GM10248 (cell line): Measurements from ENCODE around the gene TNS1.

ENCODE experiments used
- CTCF ChIA-PET: fragments of 300-600 bp; sonication (Branson Sonifier 250); formaldehyde crosslinking; extraction: SDS; loops from one replicate; lab custom pipeline; 2021; ENCODE audit warnings: antibody characterized with exemption; lab: Yijun Ruan, JAX
- POLR2A ChIA-PET: fragments of 350-650 bp; sonication (Branson Sonifier 250); formaldehyde crosslinking; extraction: SDS; loops from one replicate; lab custom pipeline; 2020; ENCODE audit warnings: antibody characterized with exemption; lab: Yijun Ruan, JAX
- DNase-seq: peaks from one replicate; pipeline ENCODE4 v3.0.0; 2012; ENCODE audit errors: extremely low spot score
- CTCF ChIP-seq: IDR thresholded peaks from 2 replicates; pipeline ENCODE4 v1.5.1; 2012; ENCODE audit warnings: mild to moderate bottlenecking, low read depth; ENCODE audit errors: extremely low read depth, missing control alignments, control extremely low read depth

Gene TNS1

GRCh38 chr2:218027426-218028188, 24.8 kb upstream of the TNS1 start:
- ChIA-PET POLR2A (no interaction called here), CTCF (interaction anchor here (0.8 to 1.9 kb wide), 3 partner anchors 19 to 47 kb away, joined by 3 to 4 read pairs (median 3); no protein-coding TSS in a partner anchor)
- DNase-seq: peak; percentile 14
- TF ChIP-seq CTCF: no peak

DNA sequence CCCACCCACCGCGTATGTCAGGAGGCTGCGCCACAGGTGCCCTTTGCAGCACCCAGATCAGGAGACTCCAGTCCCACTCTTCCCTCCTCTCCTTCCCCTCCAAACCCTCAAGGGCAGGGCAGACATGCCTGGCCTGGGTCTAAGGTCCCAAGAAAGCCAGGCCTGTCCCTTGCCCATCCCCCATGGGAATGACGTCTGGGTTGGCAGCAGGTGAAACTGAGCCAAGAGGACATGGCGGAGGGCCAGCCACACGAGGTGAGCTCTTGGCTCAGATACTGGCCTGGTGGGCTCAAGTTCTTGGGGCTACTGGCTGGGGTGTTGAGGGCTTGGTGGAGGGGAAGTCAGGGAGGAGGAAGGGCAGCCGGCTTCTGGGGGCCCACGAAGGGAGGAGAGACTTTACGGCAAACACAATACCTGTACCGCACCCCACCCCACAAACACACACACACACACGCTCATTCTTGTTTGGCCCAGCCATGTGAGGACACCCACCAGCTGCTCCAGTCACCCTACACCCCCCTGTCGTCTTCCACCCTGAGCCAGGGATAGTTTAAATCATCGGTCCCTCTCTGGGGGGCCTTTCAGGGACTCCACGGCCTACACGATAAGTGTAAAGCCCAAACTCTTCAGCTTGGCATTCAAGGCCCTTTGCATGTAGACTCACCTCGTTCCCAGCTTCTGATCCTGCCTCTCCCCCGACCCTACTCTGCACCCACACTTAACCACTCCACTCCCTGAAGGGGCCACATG, 24.1 kb upstream of the TNS1 start:
- DNase-seq: no peak
- CTCF ChIA-PET: interaction anchor here (0.9 kb wide), 1 partner anchor 9 kb away, joined by 3 read pairs; no protein-coding TSS in a partner anchor
- no peak for TF ChIP-seq CTCF
- POLR2A ChIA-PET: no interaction called here

GRCh38 chr2:218026244-218026643, 23.4 kb upstream of the TNS1 start:
- TF ChIP-seq CTCF: no peak
- POLR2A ChIA-PET: no interaction called here
- CTCF ChIA-PET: interaction anchor here (0.9 to 1.0 kb wide), 2 partner anchors 9 to 10 kb away, joined by 3 to 4 read pairs; no protein-coding TSS in a partner anchor
- no peak for DNase-seq

- TF ChIP-seq CTCF: no peak
- no peak for DNase-seq
- ChIA-PET CTCF (interaction anchor here (1.1 to 3.3 kb wide), 2 partner anchors 9 to 239 kb away, joined by 3 to 11 read pairs; no protein-coding TSS in a partner anchor), POLR2A (no interaction called here)
These were observed 22.1 kb upstream of the TNS1 start for GRCh38 chr2:218024871-218025270.

DNA sequence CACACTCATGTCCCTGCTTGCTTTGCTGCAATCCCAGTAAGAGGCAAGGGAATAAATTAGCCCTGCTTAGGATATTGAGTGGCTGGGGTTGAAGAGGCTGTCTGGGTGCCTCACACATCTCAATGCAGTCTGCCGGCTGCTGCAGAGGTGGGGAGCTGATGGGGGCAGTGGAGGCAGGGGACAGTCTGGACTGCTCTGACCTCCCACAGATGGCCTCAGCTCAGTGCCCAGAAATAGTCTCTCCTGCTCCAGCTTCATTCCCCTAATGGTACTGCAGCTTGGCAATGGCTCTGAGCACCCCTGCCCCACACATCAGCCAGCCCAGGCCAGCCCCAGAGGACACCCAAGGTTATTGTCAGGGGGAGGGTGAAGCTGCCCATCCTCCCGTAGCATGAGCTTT, 21.5 kb upstream of the TNS1 start:
- no peak for TF ChIP-seq CTCF
- CTCF ChIA-PET: interaction anchor here (1.1 to 3.3 kb wide), 2 partner anchors 10 to 238 kb away, joined by 3 to 11 read pairs; no protein-coding TSS in a partner anchor
- POLR2A ChIA-PET: no interaction called here
- DNase-seq: no peak

GRCh38 chr2:218023636-218024035, 20.8 kb upstream of the TNS1 start:
- no peak for TF ChIP-seq CTCF
- CTCF ChIA-PET: interaction anchor here (3.3 kb wide), 1 partner anchor 10 kb away, joined by 11 read pairs; no protein-coding TSS in a partner anchor
- POLR2A ChIA-PET: no interaction called here
- no peak for DNase-seq
